Panc1 (cell line): ENCODE results near the gene FAM13A. TPM values are rescaled to one million over a fixed set of nuclear protein-coding genes. Genes with fewer than 3 reads are reported as not detected.
A peak's percentile ranks its signal among the peaks of the same experiment; 100 is the strongest.

Experiments used
- ATAC-seq: fragments of 200-7000 bp; cut with Tn5 transposase; 2 replicates; pipeline ENCODE4 v1.9.1; 2020; ENCODE audit warnings: mild to moderate bottlenecking, moderate library complexity
- BruUV-seq: library from RNA; stranded (reverse); fragments of 400-500 nt; replicated peaks from 2 replicates; lab custom pipeline; 2021; lab: Mats Ljungman, UMichigan
- CTCF ChIA-PET: fragments of 300-600 bp; sonication (Branson Sonifier 250); formaldehyde crosslinking; loops from one replicate; lab custom pipeline; 2022; ENCODE audit warnings: antibody characterized with exemption; lab: Charles Lee
- POLR2A ChIA-PET: fragments of 300-600 bp; sonication (Branson Sonifier 250); formaldehyde crosslinking; loops from one replicate; lab custom pipeline; 2022; ENCODE audit warnings: antibody characterized with exemption; lab: Charles Lee
- DNase-seq: peaks from one replicate; pipeline ENCODE4 v3.0.0-alpha.2; 2010; ENCODE audit warnings: low read depth, low spot score
- H3K27ac ChIP-seq: 2 replicates; pipeline ENCODE4 v1.5.1; 2011; ENCODE audit warnings: mild to moderate bottlenecking, low read length, inconsistent platforms
- H3K27me3 ChIP-seq: fragments of 200-500 bp; sonication (Bioruptor generic); 2 replicates; pipeline ENCODE4 v1.6.0; 2014; ENCODE audit warnings: low read length, inconsistent platforms; ENCODE audit not compliant: control insufficient read depth, insufficient read depth
- H3K36me3 ChIP-seq: fragments of 200-500 bp; sonication (Bioruptor generic); 2 replicates; pipeline ENCODE4 v1.5.1; 2014; ENCODE audit warnings: inconsistent platforms, mild to moderate bottlenecking, low read length, moderate library complexity; ENCODE audit not compliant: control insufficient read depth, insufficient read depth
- H3K4me1 ChIP-seq: 2 replicates; pipeline ENCODE4 v1.5.1; 2011; ENCODE audit warnings: inconsistent platforms, mild to moderate bottlenecking, low read length, moderate library complexity; ENCODE audit not compliant: control insufficient read depth, insufficient read depth
- H3K4me3 ChIP-seq, 2 experiments: 2 replicates each; pipeline ENCODE4 v1.5.1; 2011 to 2012; ENCODE audit warnings: low read depth in 2 of 2, low read length in 2 of 2, mild to moderate bottlenecking in 2 of 2, inconsistent platforms in 1 of 2, moderate library complexity in 1 of 2
- H3K9me3 ChIP-seq: fragments of 200-500 bp; sonication (Bioruptor generic); 2 replicates; pipeline ENCODE4 v1.5.1; 2014; ENCODE audit warnings: low read depth, mild to moderate bottlenecking, inconsistent platforms, low read length, moderate library complexity; ENCODE audit not compliant: control insufficient read depth, insufficient read depth
- POLR2AphosphoS5 ChIP-seq: IDR thresholded peaks from 2 replicates; pipeline ENCODE4 v1.6.1; 2012; ENCODE audit warnings: mild to moderate bottlenecking, low read depth, low read length, moderate library complexity
- SIN3A ChIP-seq: IDR thresholded peaks from 2 replicates; pipeline ENCODE4 v1.6.1; 2012; ENCODE audit warnings: low read depth, mild to moderate bottlenecking, low read length, moderate library complexity, borderline replicate concordance; ENCODE audit not compliant: insufficient read depth
- TCF7L2 ChIP-seq: IDR thresholded peaks from 2 replicates; pipeline ENCODE4 v1.6.1; 2011; ENCODE audit warnings: mild to moderate bottlenecking, low read depth, low read length, inconsistent platforms
- in situ Hi-C: cut with HindIII; loops from 2 replicates; pipeline ENCODE4 v1.10.0; 2016; ENCODE audit warnings: low sequenced_read_pairs, low pct_unique_long_range_greater_than_20kb
- intact Hi-C: fragments of 100-400 bp; cut with micrococcal nuclease; formaldehyde crosslinking; loops from one replicate; pipeline ENCODE4 v1.10.0; 2022; ENCODE audit not compliant: unreplicated experiment
- total RNA-seq: library from RNA; stranded (reverse); gene quantifications from one replicate; pipeline ENCODE4 v1.2.1, GENCODE V29; 2021; ENCODE audit not compliant: unreplicated experiment
- TF ChIP-seq, protein P1 (sequence below), 2 experiments: IDR thresholded peaks; 2 replicates each; pipeline ENCODE4 v1.6.1; 2011 to 2012; ENCODE audit warnings: low read depth in 2 of 2, control low read depth in 1 of 2, low read length in 1 of 2, mild to moderate bottlenecking in 1 of 2, moderate library complexity in 1 of 2; ENCODE audit not compliant: insufficient read depth in 1 of 2
- TF ChIP-seq, protein P2 (sequence below): fragments of 450-650 bp; IDR thresholded peaks from 2 replicates; pipeline ENCODE4 v1.5.1; 2017; ENCODE audit warnings: mild to moderate bottlenecking

Gene FAM13A
- total RNA-seq, 1 experiment from 2014 or later = 5.8 TPM

DNA sequence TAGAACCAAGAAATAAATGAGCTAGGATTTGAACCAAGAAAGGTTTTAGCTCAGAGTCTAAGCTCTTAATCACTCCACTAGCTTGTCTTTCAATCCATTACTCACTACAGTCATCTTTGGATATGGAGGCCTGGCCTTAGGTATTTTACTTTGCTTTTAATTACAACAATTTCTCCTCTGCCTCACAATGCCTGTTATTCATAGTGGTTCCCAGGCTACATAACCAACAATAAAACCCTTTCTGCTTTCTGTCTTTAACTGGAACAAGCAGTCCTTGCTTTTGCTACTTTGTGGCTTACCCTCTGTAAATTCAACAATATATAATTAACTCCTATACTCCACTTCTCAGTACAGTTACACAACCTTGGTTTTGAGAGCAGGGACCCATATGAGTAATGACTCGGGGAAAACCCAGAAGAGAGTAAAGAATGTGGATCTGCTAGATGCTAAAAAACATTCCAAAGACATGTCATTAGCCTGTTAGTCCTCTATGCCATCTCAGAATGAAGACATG, 264.7 kb downstream of the FAM13A start:
- DNase-seq = no peak
- no peak overlapping the region for H3K27ac ChIP-seq
- no peaks in the 10 kb centered on the region for H3K9me3 ChIP-seq
- intact Hi-C loops = loop anchor here (10.0 kb wide), 1 partner anchor 88 kb away; no protein-coding TSS in a partner anchor
- no peaks in the 10 kb centered on the region for H3K4me1 ChIP-seq
- ChIA-PET CTCF (no interaction called here), POLR2A (no interaction called here)
- no peaks in the 10 kb centered on the region for H3K27me3 ChIP-seq
- TF ChIP-seq, protein P1, sequence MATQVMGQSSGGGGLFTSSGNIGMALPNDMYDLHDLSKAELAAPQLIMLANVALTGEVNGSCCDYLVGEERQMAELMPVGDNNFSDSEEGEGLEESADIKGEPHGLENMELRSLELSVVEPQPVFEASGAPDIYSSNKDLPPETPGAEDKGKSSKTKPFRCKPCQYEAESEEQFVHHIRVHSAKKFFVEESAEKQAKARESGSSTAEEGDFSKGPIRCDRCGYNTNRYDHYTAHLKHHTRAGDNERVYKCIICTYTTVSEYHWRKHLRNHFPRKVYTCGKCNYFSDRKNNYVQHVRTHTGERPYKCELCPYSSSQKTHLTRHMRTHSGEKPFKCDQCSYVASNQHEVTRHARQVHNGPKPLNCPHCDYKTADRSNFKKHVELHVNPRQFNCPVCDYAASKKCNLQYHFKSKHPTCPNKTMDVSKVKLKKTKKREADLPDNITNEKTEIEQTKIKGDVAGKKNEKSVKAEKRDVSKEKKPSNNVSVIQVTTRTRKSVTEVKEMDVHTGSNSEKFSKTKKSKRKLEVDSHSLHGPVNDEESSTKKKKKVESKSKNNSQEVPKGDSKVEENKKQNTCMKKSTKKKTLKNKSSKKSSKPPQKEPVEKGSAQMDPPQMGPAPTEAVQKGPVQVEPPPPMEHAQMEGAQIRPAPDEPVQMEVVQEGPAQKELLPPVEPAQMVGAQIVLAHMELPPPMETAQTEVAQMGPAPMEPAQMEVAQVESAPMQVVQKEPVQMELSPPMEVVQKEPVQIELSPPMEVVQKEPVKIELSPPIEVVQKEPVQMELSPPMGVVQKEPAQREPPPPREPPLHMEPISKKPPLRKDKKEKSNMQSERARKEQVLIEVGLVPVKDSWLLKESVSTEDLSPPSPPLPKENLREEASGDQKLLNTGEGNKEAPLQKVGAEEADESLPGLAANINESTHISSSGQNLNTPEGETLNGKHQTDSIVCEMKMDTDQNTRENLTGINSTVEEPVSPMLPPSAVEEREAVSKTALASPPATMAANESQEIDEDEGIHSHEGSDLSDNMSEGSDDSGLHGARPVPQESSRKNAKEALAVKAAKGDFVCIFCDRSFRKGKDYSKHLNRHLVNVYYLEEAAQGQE (IDR thresholded peaks at IDR 0.05; ENCODE audit: insufficient read depth in 1 of 2, low read depth in 2 of 2, low read length in 1 of 2) = no peak
- TF ChIP-seq SIN3A = no peak
- TF ChIP-seq POLR2AphosphoS5 = no peak
- TF ChIP-seq, protein P2, sequence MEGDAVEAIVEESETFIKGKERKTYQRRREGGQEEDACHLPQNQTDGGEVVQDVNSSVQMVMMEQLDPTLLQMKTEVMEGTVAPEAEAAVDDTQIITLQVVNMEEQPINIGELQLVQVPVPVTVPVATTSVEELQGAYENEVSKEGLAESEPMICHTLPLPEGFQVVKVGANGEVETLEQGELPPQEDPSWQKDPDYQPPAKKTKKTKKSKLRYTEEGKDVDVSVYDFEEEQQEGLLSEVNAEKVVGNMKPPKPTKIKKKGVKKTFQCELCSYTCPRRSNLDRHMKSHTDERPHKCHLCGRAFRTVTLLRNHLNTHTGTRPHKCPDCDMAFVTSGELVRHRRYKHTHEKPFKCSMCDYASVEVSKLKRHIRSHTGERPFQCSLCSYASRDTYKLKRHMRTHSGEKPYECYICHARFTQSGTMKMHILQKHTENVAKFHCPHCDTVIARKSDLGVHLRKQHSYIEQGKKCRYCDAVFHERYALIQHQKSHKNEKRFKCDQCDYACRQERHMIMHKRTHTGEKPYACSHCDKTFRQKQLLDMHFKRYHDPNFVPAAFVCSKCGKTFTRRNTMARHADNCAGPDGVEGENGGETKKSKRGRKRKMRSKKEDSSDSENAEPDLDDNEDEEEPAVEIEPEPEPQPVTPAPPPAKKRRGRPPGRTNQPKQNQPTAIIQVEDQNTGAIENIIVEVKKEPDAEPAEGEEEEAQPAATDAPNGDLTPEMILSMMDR = no peak
- no peak for TF ChIP-seq TCF7L2
- in situ Hi-C loops = no loop called here
- no peak for ATAC-seq
- no peaks in the 10 kb centered on the region for H3K36me3 ChIP-seq
- BruUV-seq = no TSS peak
- no peak overlapping the region for H3K4me3 ChIP-seq

DNA sequence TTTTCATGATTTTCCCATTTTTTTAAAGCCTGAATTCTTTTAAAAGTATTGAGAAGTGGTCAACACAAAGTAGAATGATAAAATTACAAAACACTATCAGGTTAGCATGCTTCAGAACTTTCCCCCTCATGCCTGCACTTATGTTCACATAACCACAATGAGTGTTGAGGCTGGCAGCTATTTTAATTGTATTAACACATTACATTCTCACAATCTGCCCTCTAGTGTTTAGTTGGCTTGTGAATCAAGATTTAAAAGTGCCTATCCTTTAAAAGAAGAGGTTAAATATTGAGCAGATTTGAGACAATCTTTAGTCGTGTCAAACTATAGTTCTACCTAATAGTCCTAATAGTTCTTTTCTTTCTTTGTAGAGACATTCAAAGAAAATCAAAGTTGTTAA, 265.7 kb downstream of the FAM13A start:
- no peak overlapping the region for H3K4me3 ChIP-seq
- BruUV-seq = no TSS peak
- H3K27me3 ChIP-seq = no peaks in the 10 kb centered on the region
- intact Hi-C loops = loop anchor here (10.0 kb wide), 1 partner anchor 86 kb away; no protein-coding TSS in a partner anchor
- no peak for ATAC-seq
- no peaks in the 10 kb centered on the region for H3K4me1 ChIP-seq
- DNase-seq = no peak
- no peak overlapping the region for H3K27ac ChIP-seq
- H3K9me3 ChIP-seq = no peaks in the 10 kb centered on the region
- POLR2A ChIA-PET = no interaction called here
- H3K36me3 ChIP-seq = no peaks in the 10 kb centered on the region
- CTCF ChIA-PET = interaction anchor here (1.0 kb wide), 1 partner anchor 118 kb away, joined by 3 read pairs; no protein-coding TSS in a partner anchor
- no peak for TF ChIP-seq TCF7L2
- TF ChIP-seq, protein P2 = peak; percentile 21; the same call in 1 of the 2 replicates
- in situ Hi-C loops = no loop called here
